Thyroid gland (tissue), 4 donors: ENCODE measurements around the gene PIGP. TPM values are rescaled to one million over a fixed set of nuclear protein-coding genes. Genes with fewer than 3 reads are reported as not detected.

Source experiments
- DNase-seq, 2 donors: peaks; one replicate each; pipeline ENCODE4 v3.0.0-alpha.2; 2019
- H3K27ac ChIP-seq, 3 donors: fragments of 200-600 bp; sonication (generic); 1 replicate in 2 of 3; 2 replicates in 1 of 3; pipeline ENCODE4 v1.5.1; 2016 to 2019; ENCODE audit warnings: mild to moderate bottlenecking in 1 of 3, moderate library complexity in 1 of 3
- H3K27me3 ChIP-seq: fragments of 200-600 bp; sonication (generic); one replicate; pipeline ENCODE4 v1.5.1; 2019
- H3K36me3 ChIP-seq, 2 donors: fragments of 200-600 bp; sonication (generic); one replicate each; pipeline ENCODE4 v1.5.1; 2016 to 2019
- H3K4me1 ChIP-seq, 2 donors: fragments of 200-600 bp; sonication (generic); one replicate each; pipeline ENCODE4 v1.5.1; 2017 to 2019
- H3K4me3 ChIP-seq, 3 donors: fragments of 200-600 bp; sonication (generic); replicated peaks in 1 of 3; 1 replicate in 2 of 3; 2 replicates in 1 of 3; pipeline ENCODE4 v1.5.1; 2016; ENCODE audit warnings: mild to moderate bottlenecking in 1 of 3
- H3K9me3 ChIP-seq: fragments of 200-600 bp; sonication (generic); one replicate; pipeline ENCODE4 v1.5.1; 2017
- CTCF ChIP-seq, 6 experiments: fragments of 200-600 bp in 3 of 6; fragments of 450-650 bp in 3 of 6; sonication (generic) in 3 of 6; IDR thresholded peaks; one replicate each; pipeline ENCODE4 v1.5.1; 2016 to 2019; ENCODE audit warnings: antibody characterized with exemption in 6 of 6, mild to moderate bottlenecking in 2 of 6, inconsistent platforms in 1 of 6, moderate library complexity in 1 of 6
- POLR2A ChIP-seq, 2 donors: fragments of 450-650 bp; IDR thresholded peaks; one replicate each; pipeline ENCODE4 v1.6.1; 2017; ENCODE audit warnings: antibody characterized with exemption in 2 of 2, mild to moderate bottlenecking in 2 of 2, moderate library complexity in 1 of 2
- WGBS, 2 donors: methylation state at CpG; one replicate each; pipeline ENCODE4 v1.1.5; 2017; 5-methylcytosine and 5-hydroxymethylcytosine counted together
- intact Hi-C: fragments of 100-400 bp; cut with DNase I; formaldehyde crosslinking; loops from one replicate; pipeline ENCODE4 v1.15.1; 2023
- total RNA-seq, 4 donors: library from RNA; depleted of rRNA; stranded (reverse); fragments of >200 nt; gene quantifications; one replicate each; pipeline ENCODE4 v1.2.3, GENCODE V29; 2016

PIGP gene
- total RNA-seq, 4 donors from 2014 or later: 14.7 to 27.0 (median 23.3) TPM

- WGBS, 2 donors: 94 to 97% methylated on average over 4 of the region's 4 CpGs
- Histone ChIP-seq H3K27me3 (no peaks in the 10 kb centered on the region), H3K27ac (no peak overlapping the region), H3K9me3 (no peaks in the 10 kb centered on the region), H3K36me3 (no peaks in the 10 kb centered on the region), H3K4me1 (peaks cover 13 to 25% of the 10 kb centered on the region in 2 donors), H3K4me3 (peak overlapping the region in 1 of 3 donors; percentile 81)
- TF ChIP-seq POLR2A (IDR thresholded peaks at IDR 0.05) (no peak), CTCF (IDR thresholded peaks at IDR 0.05) (no peak)
- intact Hi-C loops: loop anchor here (5.0 to 10.0 kb wide), 2 partner anchors 90 to 292 kb away; partner anchors contain the start of gene DYRK1A
- DNase-seq: no peak
These were observed 2.4 kb upstream of the PIGP start for GRCh38 chr21:37075214-37075770.

GRCh38 chr21:37074546-37074945 lies 1.7 kb upstream of the PIGP start:
- DNase-seq: no peak
- no peaks in the 10 kb centered on the region for H3K27me3 ChIP-seq
- H3K4me3 ChIP-seq: peak overlapping the region in 2 of 3 donors; percentile 74 to 81
- H3K4me1 ChIP-seq: peaks cover 13 to 25% of the 10 kb centered on the region in 2 donors
- TF ChIP-seq CTCF (IDR thresholded peaks at IDR 0.05): no peak
- no peak for TF ChIP-seq POLR2A (IDR thresholded peaks at IDR 0.05)
- peak overlapping the region in 1 of 3 donors; percentile 99 for H3K27ac ChIP-seq
- WGBS, 2 donors: 45 to 54% methylated on average over 9 of the region's 9 CpGs
- intact Hi-C loops: loop anchor here (5.0 to 10.0 kb wide), 2 partner anchors 90 to 193 kb away; partner anchors contain the start of gene VPS26C
- H3K36me3 ChIP-seq: no peaks in the 10 kb centered on the region
- H3K9me3 ChIP-seq: no peaks in the 10 kb centered on the region

GRCh38 chr21:37074197-37074510 lies 1.3 kb upstream of the PIGP start:
- Histone ChIP-seq H3K4me3 (peak overlapping the region; percentile 20 to 81 (median 74)), H3K27ac (peak overlapping the region in 2 of 3 donors; percentile 99), H3K4me1 (peaks cover 13 to 25% of the 10 kb centered on the region in 2 donors), H3K36me3 (no peaks in the 10 kb centered on the region), H3K27me3 (no peaks in the 10 kb centered on the region), H3K9me3 (no peaks in the 10 kb centered on the region)
- intact Hi-C loops: loop anchor here (5.0 to 10.0 kb wide), 2 partner anchors 89 to 193 kb away; partner anchors contain the start of gene VPS26C
- 5 to 8% methylated on average over 13 of the region's 13 CpGs for WGBS, 2 donors
- DNase-seq: no peak
- TF ChIP-seq POLR2A (IDR thresholded peaks at IDR 0.05) (no peak), CTCF (IDR thresholded peaks at IDR 0.05) (no peak)

GRCh38 chr21:37073417-37074196 lies 736 bp upstream of the PIGP start:
- TF ChIP-seq POLR2A (IDR thresholded peaks at IDR 0.05) (no peak), CTCF (IDR thresholded peaks at IDR 0.05) (peak in 1 of 6 experiments; percentile 6)
- Histone ChIP-seq H3K27me3 (no peaks in the 10 kb centered on the region), H3K4me3 (peak overlapping the region; percentile 20 to 81 (median 74)), H3K4me1 (peaks cover 13 to 25% of the 10 kb centered on the region in 2 donors), H3K36me3 (no peaks in the 10 kb centered on the region), H3K27ac (peak overlapping the region; percentile 77 to 99 (median 99)), H3K9me3 (no peaks in the 10 kb centered on the region)
- WGBS, 2 donors: 0 to 1% methylated on average over 16 to 45 of the region's 70 CpGs
- DNase-seq: peak; percentile 54 to 57
- intact Hi-C loops: loop anchor here (5.0 to 10.0 kb wide), 2 partner anchors 89 to 194 kb away; partner anchors contain the start of gene VPS26C
